ENCODE data around the gene NUP210.
"Not testable (repeated sequence)": the region's sequence is repeated elsewhere in the genome, so short reads cannot be mapped to it uniquely, and the experiment has no call there.

Gene NUP210

GRCh38 chr3:13429631-13430291 is 9.6 kb upstream of the NUP210 start:
- DNase-seq (ENCODE audit: low read depth): no peak

GRCh38 chr3:13428678-13429077 is 8.6 kb upstream of the NUP210 start:
- not testable (repeated sequence) for DNase-seq (ENCODE audit: low read depth)

GRCh38 chr3:13427662-13428603 is 7.8 kb upstream of the NUP210 start:
- DNase-seq (ENCODE audit: low read depth): no peak

- no peak for DNase-seq (ENCODE audit: low read depth)
Observed at GRCh38 chr3:13426591-13426990, 6.5 kb upstream of the NUP210 start.

- no peak for DNase-seq (ENCODE audit: low read depth)
Observed at GRCh38 chr3:13425689-13426088, 5.6 kb upstream of the NUP210 start.

DNA sequence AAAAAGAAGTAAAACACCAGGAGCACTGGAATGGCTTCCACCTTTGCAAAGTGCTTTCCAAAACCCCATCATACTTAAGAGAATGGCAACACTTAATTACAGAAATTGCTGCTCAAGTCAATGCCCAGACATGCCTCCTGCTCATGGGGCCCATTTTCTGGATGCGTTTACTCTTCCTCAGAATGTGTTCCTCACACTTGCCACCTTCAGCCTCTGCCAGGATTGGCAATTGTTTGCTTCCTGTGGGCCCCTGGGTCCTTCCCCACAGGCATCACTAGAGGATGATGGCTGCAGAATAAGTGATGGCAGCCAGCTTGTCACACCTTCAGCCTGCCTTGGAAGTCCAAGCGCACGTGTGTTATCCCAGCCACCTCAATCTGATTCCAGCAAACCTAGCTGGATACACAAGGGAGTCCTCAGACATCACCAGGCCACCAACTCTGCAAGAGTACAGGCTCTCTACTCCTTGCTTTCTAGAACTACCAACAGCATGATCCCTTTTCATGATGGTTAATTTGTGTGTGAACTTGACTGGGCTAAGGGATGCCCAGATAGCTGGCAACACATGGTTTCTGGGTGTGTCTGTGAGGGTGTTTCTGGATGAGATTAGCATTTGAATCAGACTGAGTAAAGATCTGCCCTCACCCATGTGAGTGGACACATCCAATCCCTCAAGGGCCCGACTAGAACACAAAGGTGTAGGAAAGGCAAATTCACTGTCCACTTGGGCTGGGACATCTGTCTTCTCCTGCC is 4.9 kb upstream of the NUP210 start:
- DNase-seq (ENCODE audit: low read depth): no peak

DNA sequence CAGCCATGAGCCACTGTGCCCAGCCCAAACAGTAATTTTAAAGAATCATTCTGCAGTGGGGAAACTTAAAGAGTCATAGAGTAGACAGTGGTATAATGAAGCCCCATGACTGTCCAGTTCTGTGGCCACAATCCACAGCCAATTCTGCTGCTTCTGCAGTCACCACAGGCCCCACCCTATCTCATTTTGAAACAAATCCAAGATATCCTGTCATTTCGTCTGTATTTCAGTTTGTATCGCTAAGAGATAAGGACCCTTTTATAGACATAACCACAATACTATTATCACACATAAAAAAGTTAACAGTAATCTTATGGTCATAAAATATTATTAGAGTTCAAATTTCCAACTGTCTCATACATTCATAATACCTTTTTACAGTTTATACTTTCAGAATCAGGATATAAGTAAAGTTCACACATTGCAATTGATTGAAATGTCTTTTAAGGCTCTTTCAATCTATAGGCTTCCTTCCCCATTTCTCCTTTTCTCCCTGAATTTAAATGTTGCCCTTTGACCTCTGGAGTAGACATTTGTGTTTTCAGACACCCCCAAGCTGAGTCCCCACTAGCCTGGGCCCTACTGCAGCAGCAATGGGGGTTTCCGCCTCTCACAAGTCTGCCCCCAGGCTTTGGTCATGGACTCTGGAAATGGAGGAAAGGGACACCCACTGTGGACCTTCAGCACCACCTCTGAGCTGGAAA is 4.2 kb upstream of the NUP210 start:
- no peak for DNase-seq (ENCODE audit: low read depth)

GRCh38 chr3:13420831-13421765 is 976 bp upstream of the NUP210 start:
- DNase-seq (ENCODE audit: low read depth): peak; percentile 36

DNA sequence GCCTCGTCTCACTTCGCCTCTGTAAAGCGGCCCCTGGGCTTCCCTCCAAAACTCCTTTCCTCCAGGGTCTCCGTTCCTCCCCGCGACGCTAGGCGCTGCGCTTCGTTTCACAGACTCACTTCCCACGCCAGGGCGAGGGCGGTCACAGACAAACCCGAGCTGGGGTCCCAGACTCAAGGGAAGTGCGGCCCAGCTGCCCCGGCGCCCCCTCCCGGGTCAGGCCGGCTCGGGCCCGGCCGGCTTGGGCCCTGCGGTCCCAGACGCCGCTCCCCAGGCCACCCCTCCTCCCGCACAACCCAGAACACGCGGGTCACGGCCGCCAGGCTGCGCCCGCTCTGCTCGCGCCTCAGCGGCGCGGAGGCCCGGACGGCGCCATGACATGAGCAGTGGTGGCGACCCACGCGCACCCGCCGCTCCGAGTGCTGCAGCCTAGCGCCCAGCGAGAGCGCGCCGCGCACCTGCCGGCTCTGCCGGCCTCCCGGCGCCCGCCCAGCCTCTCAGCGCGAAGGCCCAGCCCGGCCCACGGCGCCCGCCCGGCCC is 547 bp downstream of the NUP210 start:
- peak; percentile 30 for DNase-seq (ENCODE audit: low read depth)

DNA sequence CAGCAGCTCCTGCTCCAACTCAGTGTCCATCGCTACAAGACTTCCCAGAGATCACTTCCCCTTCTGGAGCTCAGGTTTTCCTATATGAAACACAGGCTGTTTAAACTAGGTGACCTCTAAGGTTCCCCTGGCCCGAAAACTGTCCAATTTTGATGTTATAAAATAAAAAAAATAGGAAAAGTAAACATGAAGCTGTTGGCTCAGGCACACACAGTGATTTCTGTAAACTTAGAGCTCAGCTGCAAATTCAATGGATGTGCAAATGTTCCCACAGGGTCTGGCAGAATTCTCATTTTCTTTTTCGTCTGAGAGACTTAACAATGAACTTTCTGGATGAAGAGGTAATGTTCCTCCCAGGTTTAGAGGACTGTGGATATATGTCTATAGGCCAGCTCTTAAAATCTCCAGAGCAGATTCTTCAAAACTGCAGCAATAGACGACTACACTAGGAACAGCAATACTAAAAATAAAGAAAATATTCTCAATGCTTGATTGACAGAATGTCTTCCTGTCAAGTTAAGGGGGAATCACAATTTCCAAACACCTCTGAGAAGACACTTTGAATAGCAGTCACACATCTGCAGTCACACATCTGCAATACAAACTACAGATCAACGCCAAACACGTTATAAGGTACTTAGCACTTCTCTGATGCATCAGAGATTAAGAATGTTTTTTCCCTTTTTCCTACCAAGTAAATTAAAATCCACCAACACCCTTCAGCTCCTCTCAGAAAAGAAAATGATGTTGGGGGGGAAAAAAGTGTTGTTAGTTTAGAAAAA is 2.8 kb downstream of the NUP210 start:
- no peak for DNase-seq (ENCODE audit: low read depth)

- no peak for DNase-seq (ENCODE audit: low read depth)
Observed at GRCh38 chr3:13415997-13416793, 3.9 kb downstream of the NUP210 start.

GRCh38 chr3:13415236-13415986 is 4.7 kb downstream of the NUP210 start:
- DNase-seq (ENCODE audit: low read depth): no peak

- peak; percentile 29 for DNase-seq (ENCODE audit: low read depth)
Observed at GRCh38 chr3:13414040-13414729, 5.9 kb downstream of the NUP210 start.

- DNase-seq (ENCODE audit: low read depth): no peak
Observed at GRCh38 chr3:13411186-13411860, 8.8 kb downstream of the NUP210 start.

- no peak for DNase-seq (ENCODE audit: low read depth)
Observed at GRCh38 chr3:13408890-13409289, 11.2 kb downstream of the NUP210 start.

DNA sequence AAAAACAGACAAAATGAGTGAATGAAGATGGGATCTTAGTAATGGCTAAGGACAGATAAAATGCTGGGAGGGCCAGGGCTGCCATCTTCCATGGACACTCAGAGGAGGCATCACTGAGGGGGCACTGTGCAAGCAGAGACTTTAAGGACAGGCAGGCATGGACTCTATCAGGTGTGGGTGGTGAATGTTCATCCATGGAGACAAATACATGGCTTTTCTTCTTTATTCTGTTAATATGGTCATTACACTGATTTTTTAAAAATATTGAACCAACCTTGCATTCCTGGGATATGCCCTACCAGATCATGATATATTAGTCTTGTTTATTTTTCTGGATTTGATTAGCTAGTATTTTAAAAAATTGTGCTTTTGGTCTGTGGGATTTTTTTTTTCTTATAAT is 12.2 kb downstream of the NUP210 start:
- DNase-seq (ENCODE audit: low read depth): no peak

DNA sequence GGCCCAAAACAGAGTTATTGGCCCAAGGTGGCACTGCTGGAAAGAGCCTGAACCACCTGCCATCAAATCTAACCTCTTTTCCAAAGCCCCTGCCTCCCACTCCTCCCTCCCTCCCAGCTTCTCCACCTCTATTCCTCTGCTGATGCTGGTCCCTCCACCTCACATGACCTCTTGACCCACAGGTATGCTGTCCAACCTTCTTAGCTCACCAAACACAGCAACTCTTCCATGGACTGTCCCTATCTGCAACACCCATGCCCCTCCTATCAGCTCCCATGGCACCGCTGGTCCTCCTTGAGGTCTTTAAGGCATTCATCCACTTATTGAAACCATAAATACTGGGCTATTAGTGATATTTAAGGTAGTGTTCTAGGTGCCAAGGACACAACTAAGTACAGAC is 12.6 kb downstream of the NUP210 start:
- no peak for DNase-seq (ENCODE audit: low read depth)
